ENCODE results near the gene FXR2. TPM values are rescaled to one million over a fixed set of nuclear protein-coding genes. Genes with fewer than 3 reads are reported as not detected.

The FXR2 gene
- polyA plus RNA-seq, 1 donor from 2014 or later = 118 TPM

DNA sequence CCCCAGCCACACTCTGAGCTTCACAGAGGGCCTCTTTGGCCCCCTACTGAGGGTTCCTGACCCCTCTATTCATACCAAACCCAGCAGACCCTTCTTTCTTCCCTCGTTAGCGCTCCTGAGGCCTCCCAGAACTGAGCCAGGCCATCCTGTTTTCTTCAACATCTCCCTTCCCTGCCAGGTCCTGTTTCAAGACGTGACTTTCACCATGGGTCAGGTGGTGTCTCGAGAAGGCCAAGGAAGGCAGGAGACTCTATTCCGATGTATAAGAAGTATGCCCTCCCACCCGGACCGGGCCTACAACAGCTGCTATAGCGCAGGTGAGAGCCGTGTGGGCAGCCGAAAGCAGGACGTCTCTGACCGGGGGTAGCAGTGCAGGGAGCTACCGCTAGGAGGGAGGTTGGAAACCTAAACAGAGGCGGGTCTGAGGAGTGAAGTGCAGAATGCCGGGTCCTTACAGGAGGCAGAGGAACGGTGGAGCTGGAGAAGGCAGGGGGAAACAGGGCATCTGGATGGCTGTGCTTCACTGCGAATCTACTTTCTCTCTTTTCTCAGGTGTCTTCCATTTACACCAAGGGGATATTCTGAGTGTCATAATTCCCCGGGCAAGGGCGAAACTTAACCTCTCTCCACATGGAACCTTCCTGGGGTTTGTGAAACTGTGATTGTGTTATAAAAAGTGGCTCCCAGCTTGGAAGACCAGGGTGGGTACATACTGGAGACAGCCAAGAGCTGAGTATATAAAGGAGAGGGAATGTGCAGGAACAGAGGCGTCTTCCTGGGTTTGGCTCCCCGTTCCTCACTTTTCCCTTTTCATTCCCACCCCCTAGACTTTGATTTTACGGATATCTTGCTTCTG, 54.3 kb downstream of the FXR2 start:
- H3K27me3 ChIP-seq (ENCODE audit: insufficient read depth, low read depth, low read length) = no peaks in the 10 kb centered on the region
- TF ChIP-seq EP300 (conservative IDR thresholded peaks at IDR 0.05; ENCODE audit: poor library complexity, severe bottlenecking) (no peak), EZH2 (IDR thresholded peaks at IDR 0.05; ENCODE audit: borderline replicate concordance, insufficient read depth, low read length, poor library complexity, severe bottlenecking) (no peak), CTCF (IDR thresholded peaks at IDR 0.05; ENCODE audit: poor library complexity, severe bottlenecking) (peak; percentile 61), MXI1 (conservative IDR thresholded peaks at IDR 0.05; ENCODE audit: poor library complexity, severe bottlenecking) (no peak), POLR2AphosphoS5 (IDR thresholded peaks at IDR 0.05) (peak; percentile 30), SMC3 (conservative IDR thresholded peaks at IDR 0.05; ENCODE audit: poor library complexity) (no peak), RAD21 (conservative IDR thresholded peaks at IDR 0.05) (no peak), REST (IDR thresholded peaks at IDR 0.05; ENCODE audit: borderline replicate concordance) (peak; percentile 15), TAF1 (IDR thresholded peaks at IDR 0.05; ENCODE audit: low read depth) (peak; percentile 31)
- H3K9me2 ChIP-seq (ENCODE audit: insufficient read depth, low read length) = no peaks in the 10 kb centered on the region
- no peaks in the 10 kb centered on the region for H3K36me3 ChIP-seq (ENCODE audit: insufficient read depth, low read length)
- no peaks in the 10 kb centered on the region for H3K9me3 ChIP-seq (ENCODE audit: low read length)
- H3K4me3 ChIP-seq (ENCODE audit: low read length) = peak overlapping the region; percentile 90
- peak overlapping the region; percentile 89 for H3K9ac ChIP-seq (ENCODE audit: low read length)
- peak overlapping the region; percentile 81 for H3K4me2 ChIP-seq (ENCODE audit: low read length)
- peaks cover 18% of the 10 kb centered on the region for H3K79me2 ChIP-seq (replicated peaks; ENCODE audit: insufficient read depth, low read length)
- peak overlapping the region; percentile 79 for H2AFZ ChIP-seq (ENCODE audit: low read depth, low read length)
- no peaks in the 10 kb centered on the region for H4K20me1 ChIP-seq (ENCODE audit: insufficient read depth)
- H3K27ac ChIP-seq (ENCODE audit: low read length) = peak overlapping the region; percentile 92
- no peaks in the 10 kb centered on the region for H3F3A ChIP-seq (ENCODE audit: insufficient read depth, low read length, poor library complexity, severe bottlenecking)

- no peak overlapping the region for H3K27ac ChIP-seq (ENCODE audit: low read length)
- H4K20me1 ChIP-seq (ENCODE audit: insufficient read depth) = no peaks in the 10 kb centered on the region
- no peaks in the 10 kb centered on the region for H3K27me3 ChIP-seq (ENCODE audit: insufficient read depth, low read depth, low read length)
- no peak overlapping the region for H2AFZ ChIP-seq (ENCODE audit: low read depth, low read length)
- H3F3A ChIP-seq (ENCODE audit: insufficient read depth, low read length, poor library complexity, severe bottlenecking) = no peaks in the 10 kb centered on the region
- no peaks in the 10 kb centered on the region for H3K9me2 ChIP-seq (ENCODE audit: insufficient read depth, low read length)
- no peaks in the 10 kb centered on the region for H3K9me3 ChIP-seq (ENCODE audit: low read length)
- H3K4me3 ChIP-seq (ENCODE audit: low read length) = peak overlapping the region; percentile 90
- H3K79me2 ChIP-seq (replicated peaks; ENCODE audit: insufficient read depth, low read length) = peaks cover 18% of the 10 kb centered on the region
- H3K36me3 ChIP-seq (ENCODE audit: insufficient read depth, low read length) = no peaks in the 10 kb centered on the region
- TF ChIP-seq EP300 (conservative IDR thresholded peaks at IDR 0.05; ENCODE audit: poor library complexity, severe bottlenecking) (no peak), EZH2 (IDR thresholded peaks at IDR 0.05; ENCODE audit: borderline replicate concordance, insufficient read depth, low read length, poor library complexity, severe bottlenecking) (no peak), POLR2AphosphoS5 (IDR thresholded peaks at IDR 0.05) (no peak), TAF1 (IDR thresholded peaks at IDR 0.05; ENCODE audit: low read depth) (no peak), MXI1 (conservative IDR thresholded peaks at IDR 0.05; ENCODE audit: poor library complexity, severe bottlenecking) (no peak), CTCF (IDR thresholded peaks at IDR 0.05; ENCODE audit: poor library complexity, severe bottlenecking) (no peak), SMC3 (conservative IDR thresholded peaks at IDR 0.05; ENCODE audit: poor library complexity) (no peak), REST (IDR thresholded peaks at IDR 0.05; ENCODE audit: borderline replicate concordance) (no peak), RAD21 (conservative IDR thresholded peaks at IDR 0.05) (no peak)
- H3K4me2 ChIP-seq (ENCODE audit: low read length) = no peak overlapping the region
- peak overlapping the region; percentile 19 for H3K9ac ChIP-seq (ENCODE audit: low read length)
Measured at GRCh38 chr17:7559320-7560171, 55.2 kb downstream of the FXR2 start.

Measured in neural cell (in vitro differentiated cells).